NCI-H2227 (cell line): Measurements from ENCODE around the gene ACTL7A.
"Not testable (repeated sequence)": the region's sequence is repeated elsewhere in the genome, so short reads cannot be mapped to it uniquely, and the experiment has no call there.

Source experiments
- DNase-seq: peaks from one replicate; lab custom pipeline; 2025; ENCODE audit not compliant: unreplicated experiment; lab: John Stamatoyannopoulos, UW

The ACTL7A gene

GRCh38 chr9:108848296-108848695 is 13.8 kb upstream of the ACTL7A start:
- DNase-seq = not testable (repeated sequence)

GRCh38 chr9:108850293-108850897 is 11.7 kb upstream of the ACTL7A start:
- no peak for DNase-seq

GRCh38 chr9:108851138-108851537 is 10.9 kb upstream of the ACTL7A start:
- DNase-seq = no peak

GRCh38 chr9:108852079-108852478 is 10.0 kb upstream of the ACTL7A start:
- DNase-seq = no peak

- no peak for DNase-seq
Measured at GRCh38 chr9:108854094-108854493, 8.0 kb upstream of the ACTL7A start.

- no peak for DNase-seq
Measured at GRCh38 chr9:108854641-108855528, 7.2 kb upstream of the ACTL7A start.

GRCh38 chr9:108855529-108855886 is 6.6 kb upstream of the ACTL7A start:
- no peak for DNase-seq

GRCh38 chr9:108855888-108856287 is 6.2 kb upstream of the ACTL7A start, which contains the start of gene ACTL7B:
Gene ACTL7B, minus strand, starts transcription at chr9:108855986. Its CDS starts 56 bp downstream, at chr9:108855930.
- DNase-seq = no peak

- DNase-seq = no peak
Measured at GRCh38 chr9:108857572-108857971, 4.5 kb upstream of the ACTL7A start.

- no peak for DNase-seq
Measured at GRCh38 chr9:108859459-108860114, 2.5 kb upstream of the ACTL7A start.

- DNase-seq = no peak
Measured at GRCh38 chr9:108860354-108860753, 1.7 kb upstream of the ACTL7A start.

- no peak for DNase-seq
Measured at GRCh38 chr9:108860764-108861163, 1.3 kb upstream of the ACTL7A start.

GRCh38 chr9:108861464-108861863 is 602 bp upstream of the ACTL7A start:
- no peak for DNase-seq

GRCh38 chr9:108863891-108864290 is 1.8 kb downstream of the ACTL7A start:
- no peak for DNase-seq

- DNase-seq = no peak
Measured at GRCh38 chr9:108864446-108864845, 2.4 kb downstream of the ACTL7A start.

GRCh38 chr9:108865037-108865436 is 3.0 kb downstream of the ACTL7A start:
- no peak for DNase-seq

- no peak for DNase-seq
Measured at GRCh38 chr9:108866001-108866420, 3.9 kb downstream of the ACTL7A start.

GRCh38 chr9:108867116-108867515 is 5.0 kb downstream of the ACTL7A start:
- no peak for DNase-seq

GRCh38 chr9:108867829-108868228 is 5.8 kb downstream of the ACTL7A start:
- DNase-seq = no peak

GRCh38 chr9:108869092-108869725 is 7.1 kb downstream of the ACTL7A start:
- no peak for DNase-seq

- DNase-seq = no peak
Measured at GRCh38 chr9:108874058-108874788, 12.2 kb downstream of the ACTL7A start.
